GM19240 (cell line): Measurements from ENCODE around the gene MACROD2.
A peak's percentile ranks its signal among the peaks of the same experiment; 100 is the strongest.

ENCODE experiments used
- DNase-seq: peaks from one replicate; pipeline ENCODE4 v3.0.0; 2011; ENCODE audit warnings: low spot score; ENCODE audit not compliant: insufficient read length

The MACROD2 gene

DNA sequence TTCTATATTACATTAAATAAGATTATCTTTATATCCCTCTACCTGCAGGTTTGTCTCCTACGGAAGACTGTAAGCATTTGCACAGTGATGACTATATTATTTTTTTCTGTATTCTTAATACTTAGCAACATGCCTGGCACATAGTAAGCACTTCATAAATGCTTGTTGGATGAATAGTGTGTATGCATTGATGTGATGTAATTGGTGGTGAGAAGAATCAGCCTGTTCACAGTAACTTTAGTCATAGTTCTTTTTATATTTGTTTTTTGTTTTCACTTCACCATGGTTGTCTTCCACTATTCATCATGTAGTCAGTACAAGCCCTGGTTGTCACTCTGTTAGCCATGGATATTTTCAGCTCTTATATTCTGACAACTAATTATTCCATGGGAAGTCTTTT lies 526.1 kb downstream of the MACROD2 start:
- no peak for DNase-seq

DNA sequence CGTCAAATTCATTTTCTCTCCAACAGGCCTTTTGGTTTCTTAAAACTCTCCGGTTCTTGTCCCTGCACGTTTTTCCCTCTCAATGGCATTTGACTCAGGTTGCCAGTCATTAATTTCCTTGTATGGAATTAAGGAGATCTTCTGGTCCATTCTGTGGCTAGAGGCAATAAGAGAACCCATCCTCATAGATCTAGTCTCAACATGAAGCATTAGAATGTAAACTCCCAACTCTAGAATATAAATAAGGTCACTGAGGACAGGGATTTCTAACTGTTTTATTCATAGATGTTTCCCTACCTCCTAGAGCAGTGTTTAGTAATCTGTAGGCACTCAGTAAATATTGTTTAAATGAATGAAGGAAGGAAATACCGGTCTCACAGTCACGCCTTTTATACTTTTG lies 527.3 kb downstream of the MACROD2 start:
- DNase-seq = no peak

- DNase-seq = no peak
Observed at GRCh38 chr20:14523090-14523489, 527.8 kb downstream of the MACROD2 start.

- DNase-seq = no peak
Observed at GRCh38 chr20:14525426-14525825, 530.1 kb downstream of the MACROD2 start.

DNA sequence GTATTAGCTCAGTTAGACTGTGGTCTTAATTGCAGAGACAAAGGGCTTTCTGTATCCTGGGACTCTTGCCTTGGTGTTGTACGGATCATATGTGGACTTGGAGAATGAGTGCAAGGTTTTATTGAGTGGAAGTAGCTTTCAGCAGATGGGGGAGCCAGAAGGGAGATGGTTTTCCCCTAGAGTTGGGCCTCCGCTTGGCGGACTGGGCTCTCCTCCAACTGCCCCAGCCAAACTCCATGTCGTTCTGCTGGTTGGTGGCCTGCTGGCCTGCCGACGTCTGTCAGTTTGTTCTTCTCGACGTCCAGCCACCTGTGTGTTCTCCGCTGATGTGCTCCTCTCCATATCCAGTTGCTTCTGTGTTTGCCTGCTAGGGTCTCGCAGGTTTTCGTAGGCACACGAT lies 531.6 kb downstream of the MACROD2 start:
- DNase-seq = no peak

- DNase-seq = no peak
Observed at GRCh38 chr20:14531786-14532185, 536.5 kb downstream of the MACROD2 start.

DNA sequence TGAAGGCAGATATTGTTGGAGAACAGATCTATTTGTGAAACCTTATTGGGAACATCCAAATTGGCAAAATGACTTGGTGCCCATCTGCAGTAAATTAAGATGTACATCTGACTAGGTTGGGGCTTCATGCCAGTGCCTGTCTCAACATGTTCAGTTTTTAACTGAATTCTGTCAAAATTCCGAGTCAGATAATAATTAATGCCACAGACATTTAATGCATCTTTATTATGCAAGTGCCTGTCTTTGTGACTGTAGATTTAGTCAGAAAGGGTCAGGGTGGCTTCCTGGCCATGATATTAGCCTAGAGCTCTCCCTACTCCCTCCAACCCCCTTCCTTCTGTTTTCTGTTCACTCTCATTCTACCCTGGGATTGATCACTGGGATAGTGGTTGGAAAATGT lies 541.4 kb downstream of the MACROD2 start:
- no peak for DNase-seq

- DNase-seq = peak; percentile 4
Observed at GRCh38 chr20:14538433-14538832, 543.1 kb downstream of the MACROD2 start.

GRCh38 chr20:14543040-14543439 lies 547.7 kb downstream of the MACROD2 start:
- DNase-seq = no peak

GRCh38 chr20:14544688-14545087 lies 549.4 kb downstream of the MACROD2 start:
- no peak for DNase-seq

DNA sequence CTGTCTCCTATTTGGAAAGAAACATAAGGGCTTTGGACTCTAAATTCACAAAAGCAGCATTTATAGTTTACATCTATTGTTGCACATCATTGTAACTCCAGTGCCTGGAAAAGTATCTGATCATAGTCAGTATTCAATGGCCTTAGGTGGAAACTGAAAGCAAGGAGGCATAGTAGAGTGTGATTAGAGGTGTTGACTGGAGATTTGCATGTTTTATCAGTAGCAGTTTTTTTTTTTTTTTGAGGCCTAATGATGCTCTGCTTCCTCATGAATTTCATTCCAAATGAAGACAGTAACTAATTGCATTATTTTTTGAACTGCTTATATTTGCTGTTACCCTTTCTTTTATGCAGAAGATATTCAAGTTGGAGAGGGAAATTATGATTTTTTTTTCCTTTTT lies 555.3 kb downstream of the MACROD2 start:
- no peak for DNase-seq

DNA sequence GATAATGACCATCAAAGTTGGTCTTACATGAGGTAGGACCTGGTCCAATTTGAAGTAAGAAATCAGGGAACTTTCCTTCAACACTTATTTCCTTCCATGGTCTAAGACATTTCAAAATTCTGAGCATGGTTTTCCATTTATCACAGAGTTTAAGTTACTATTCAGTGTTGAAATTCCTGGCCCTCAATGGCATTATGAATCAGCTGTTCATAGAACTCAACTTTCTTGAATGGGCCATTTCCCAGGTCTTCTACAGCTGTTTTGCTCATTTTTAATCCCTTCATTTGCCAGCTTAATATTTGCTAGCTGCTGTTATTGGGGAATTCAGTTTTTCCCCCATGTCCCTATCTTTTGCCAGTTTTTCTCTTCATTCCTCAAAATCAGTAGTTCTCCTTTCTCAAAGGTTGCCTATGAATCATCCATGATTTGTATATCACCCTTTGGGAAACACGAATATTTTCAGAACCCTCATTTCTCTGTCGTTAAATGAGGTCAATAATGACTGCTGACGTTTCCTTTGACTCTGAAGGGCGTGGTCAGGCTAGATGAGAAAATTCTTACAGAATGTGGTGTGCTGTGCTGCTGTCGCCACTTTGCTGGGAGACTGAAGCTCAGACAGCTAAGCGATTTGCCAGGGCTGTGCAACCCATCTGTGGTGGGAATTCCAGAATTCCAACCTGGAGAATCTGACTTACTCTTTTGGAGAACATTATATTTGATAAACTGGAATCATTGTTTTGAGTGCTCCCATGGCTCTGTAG lies 558.6 kb downstream of the MACROD2 start:
- DNase-seq = no peak

DNA sequence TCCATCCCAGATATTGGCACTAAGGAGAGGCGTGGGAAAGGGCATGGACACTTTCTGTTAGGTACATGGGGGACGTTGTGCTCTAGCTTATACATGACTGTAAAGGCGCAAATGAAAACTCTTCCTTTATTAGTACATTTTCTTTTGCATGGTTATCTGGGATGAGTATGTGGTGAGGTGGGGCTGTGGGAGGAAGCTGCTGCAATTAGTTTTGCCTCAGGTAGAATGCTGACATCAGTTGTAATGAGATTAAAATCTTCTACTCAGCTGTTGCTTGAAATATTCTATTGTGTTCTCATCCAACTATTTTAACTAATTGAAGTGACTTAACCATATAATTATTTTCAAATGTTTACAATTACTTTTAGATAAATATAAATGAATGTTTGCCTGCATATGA lies 560.4 kb downstream of the MACROD2 start:
- DNase-seq = no peak

DNA sequence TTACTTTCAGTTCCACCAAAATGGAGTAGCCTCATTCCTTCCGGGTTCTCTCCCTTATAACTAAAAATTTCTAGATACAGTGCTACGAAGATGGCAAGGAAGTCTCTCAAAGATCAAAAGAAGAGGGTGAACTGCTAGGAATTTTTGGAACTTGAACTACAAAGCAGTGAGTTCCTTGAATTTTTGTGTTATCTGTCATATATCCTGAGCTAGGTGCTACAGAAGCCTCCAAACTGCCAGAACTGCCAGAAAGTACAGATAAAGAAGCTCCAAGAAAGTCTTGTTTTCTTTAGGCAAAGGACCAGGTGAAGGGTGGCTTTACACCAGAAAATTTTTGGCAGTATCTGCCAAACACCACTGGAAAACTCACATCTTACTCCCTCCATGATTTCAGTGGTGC lies 560.9 kb downstream of the MACROD2 start:
- no peak for DNase-seq

DNA sequence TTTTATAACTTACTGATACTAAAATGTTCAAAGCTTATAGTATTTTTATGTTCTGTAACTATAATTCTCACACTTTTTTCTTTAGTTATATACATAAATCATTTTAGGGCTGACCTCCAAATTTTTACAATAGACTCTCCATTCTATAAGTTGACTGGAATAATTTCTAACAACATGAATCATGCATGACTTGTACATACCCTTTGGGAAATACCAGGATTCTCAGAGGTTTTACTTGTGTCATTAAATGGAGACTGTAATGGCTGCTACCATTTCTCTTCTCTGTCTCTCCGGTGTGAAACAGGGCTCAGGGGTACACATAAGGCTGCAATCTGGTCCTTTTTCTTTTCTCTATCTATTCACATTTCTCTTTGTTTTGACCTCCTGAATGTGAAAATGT lies 564.3 kb downstream of the MACROD2 start:
- DNase-seq = no peak

DNA sequence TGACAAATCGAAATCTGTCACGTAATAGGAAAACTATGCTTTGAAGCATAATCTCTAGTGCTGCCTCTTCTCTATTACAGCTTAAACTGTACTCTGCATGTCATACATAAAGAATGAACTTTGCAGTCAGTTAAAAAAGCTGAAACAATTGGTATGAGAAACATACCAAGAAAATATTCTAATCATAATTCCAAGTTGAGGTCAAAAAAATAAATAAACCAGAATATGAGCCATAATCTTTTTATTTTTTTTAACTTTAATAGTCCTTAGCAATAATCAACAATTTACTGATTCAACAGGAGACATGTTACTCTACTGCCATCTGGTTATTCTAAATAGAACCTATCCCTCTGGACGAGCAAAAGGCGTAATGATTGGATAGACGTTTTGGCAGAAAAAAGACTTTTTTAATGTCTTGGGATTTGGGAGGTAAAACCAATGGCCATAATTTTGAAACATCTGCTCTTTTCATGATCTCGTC lies 566.5 kb downstream of the MACROD2 start:
- DNase-seq = no peak

DNA sequence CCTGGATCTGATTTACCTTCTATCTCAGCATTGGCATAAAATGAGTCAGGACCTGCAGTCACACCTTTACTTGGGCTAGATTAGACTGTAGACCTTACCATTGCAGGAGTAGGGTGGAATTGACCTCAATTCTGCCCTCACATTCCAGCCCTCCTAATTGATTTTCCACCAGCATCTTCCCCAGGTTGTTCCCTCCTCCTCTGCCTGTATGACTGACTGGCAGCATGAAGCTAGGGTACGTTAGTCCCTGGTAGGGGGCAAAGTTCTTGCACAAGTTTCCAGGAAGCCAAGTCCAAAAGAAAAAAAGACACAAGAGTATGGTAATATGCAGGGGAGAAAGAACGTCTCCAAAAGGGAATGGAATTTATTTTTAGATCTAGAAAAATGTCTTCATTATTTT lies 567.7 kb downstream of the MACROD2 start:
- DNase-seq = no peak

DNA sequence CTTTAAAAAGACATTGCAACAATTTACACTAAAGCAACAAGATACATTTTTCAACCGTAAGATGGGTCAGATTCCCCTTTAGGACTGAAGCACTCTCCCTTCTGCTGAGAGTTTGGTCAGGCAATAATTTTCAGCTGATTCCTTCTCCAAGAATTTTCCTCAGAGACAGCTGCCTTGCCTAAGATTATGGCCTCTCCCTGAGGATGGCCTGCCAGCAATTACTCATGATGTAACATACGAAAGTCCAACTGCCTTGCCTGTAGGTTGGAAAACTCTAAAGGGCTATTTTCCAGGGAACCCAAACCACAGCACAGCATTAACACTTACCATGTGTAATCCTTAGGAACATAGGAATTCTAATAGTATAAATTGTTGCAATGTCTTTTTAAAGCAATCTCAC lies 571.2 kb downstream of the MACROD2 start:
- no peak for DNase-seq

DNA sequence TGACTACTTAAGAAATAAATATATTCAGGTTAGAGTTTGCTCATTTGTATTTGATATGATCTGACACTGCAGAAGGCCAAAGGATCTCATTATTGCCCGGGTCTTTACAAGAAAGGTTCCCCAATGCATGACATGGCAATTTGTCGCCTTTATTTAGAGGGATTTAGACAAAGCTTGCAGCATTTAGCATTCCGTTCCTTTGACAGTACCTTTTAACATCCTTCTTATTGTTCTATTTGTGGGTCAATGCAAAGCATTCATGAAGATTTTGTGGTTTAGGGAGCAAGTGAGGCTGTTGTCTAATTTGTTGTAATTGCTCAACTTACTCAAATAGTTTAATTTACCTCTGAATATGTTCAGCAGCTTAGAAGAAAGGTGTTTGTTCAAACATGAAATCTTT lies 572.9 kb downstream of the MACROD2 start:
- no peak for DNase-seq

DNA sequence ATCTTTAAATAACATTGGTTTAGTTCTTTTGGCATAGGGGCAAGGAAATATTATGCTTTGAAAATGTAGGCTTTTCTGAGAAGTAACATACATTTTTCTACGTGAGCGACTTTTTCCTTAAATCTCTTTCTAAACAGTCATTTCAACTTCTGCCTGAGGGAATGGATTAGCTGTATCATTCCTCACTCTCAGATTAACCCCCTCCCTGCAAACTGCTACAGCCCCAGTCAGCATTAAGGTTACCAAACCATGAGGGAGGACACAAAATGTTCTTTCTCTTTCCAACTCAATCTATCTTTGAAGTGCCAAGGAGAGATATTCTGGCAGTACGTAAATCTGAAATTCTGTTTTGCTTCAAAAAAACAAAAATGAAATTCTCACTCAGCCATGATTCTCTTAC lies 573.4 kb downstream of the MACROD2 start:
- DNase-seq = no peak

DNA sequence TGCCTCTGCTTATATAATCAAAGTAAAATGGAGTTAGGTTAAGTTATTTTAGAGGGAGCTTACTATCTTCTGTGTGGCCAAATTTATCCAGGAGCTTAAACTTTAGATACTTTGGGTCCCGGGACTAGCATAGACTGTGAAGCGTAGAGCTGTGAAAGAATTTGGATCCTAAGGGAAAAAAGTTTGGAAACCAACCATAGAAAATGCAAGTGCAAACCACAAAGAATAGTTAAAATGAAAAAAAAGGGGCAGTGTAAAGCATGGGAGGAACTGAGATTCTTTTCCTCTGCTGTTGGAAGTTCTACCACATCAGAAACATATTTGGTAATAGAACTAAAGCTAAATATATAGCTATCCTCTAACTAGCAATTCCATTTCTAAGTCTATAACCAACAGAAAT lies 574.3 kb downstream of the MACROD2 start:
- no peak for DNase-seq

DNA sequence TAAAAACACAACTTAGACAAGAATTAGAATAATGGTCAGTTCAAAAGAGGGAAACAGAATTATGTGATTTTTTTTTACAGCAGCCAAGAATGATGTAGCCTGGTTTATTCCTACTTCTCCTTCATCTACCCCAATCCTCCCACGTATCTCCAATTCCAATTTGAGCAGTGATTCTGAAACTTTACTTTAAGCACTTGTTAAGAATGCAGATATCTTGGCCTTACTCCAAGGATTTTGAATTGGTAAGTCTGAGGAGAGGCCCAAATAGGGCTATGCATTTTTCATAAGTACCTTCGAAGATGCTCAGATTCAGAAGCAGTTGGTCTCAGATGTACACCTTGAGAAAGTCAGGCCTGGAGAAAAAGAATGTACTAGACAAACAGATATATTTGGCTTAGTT lies 575.5 kb downstream of the MACROD2 start:
- DNase-seq = no peak

GRCh38 chr20:14573676-14574075 lies 578.4 kb downstream of the MACROD2 start:
- no peak for DNase-seq
